OCI-LY1 (cell line): ENCODE data around the gene SERPIND1.
"Not testable (repeated sequence)": the region's sequence is repeated elsewhere in the genome, so short reads cannot be mapped to it uniquely, and the experiment has no call there.

Source experiments
- H2AFZ ChIP-seq: fragments of 200-600 bp; sonication (generic), shearing (Covaris generic); 2 replicates; pipeline ENCODE4 v1.6.0; 2014; ENCODE audit warnings: antibody characterized with exemption, mild to moderate bottlenecking, low read length
- H3F3A ChIP-seq: fragments of 200-600 bp; sonication (generic), shearing (Covaris generic); 2 replicates; pipeline ENCODE4 v1.6.0; 2014; ENCODE audit warnings: mild to moderate bottlenecking, antibody characterized with exemption, low read length, moderate library complexity; ENCODE audit not compliant: insufficient read depth
- H3K27ac ChIP-seq: fragments of 200-600 bp; sonication (generic); 2 replicates; pipeline ENCODE4 v1.5.1; 2014; ENCODE audit warnings: low read length, mixed run types, mild to moderate bottlenecking, low read depth; ENCODE audit not compliant: poor library complexity, severe bottlenecking
- H3K27me3 ChIP-seq: fragments of 200-600 bp; sonication (generic); 2 replicates; pipeline ENCODE4 v1.6.0; 2014; ENCODE audit warnings: antibody characterized with exemption, mild to moderate bottlenecking, low read length, moderate library complexity; ENCODE audit not compliant: insufficient read depth
- H3K36me3 ChIP-seq: fragments of 200-600 bp; sonication (generic); 2 replicates; pipeline ENCODE4 v1.6.1; 2014; ENCODE audit warnings: mild to moderate bottlenecking, antibody characterized with exemption, low read length, moderate library complexity, mixed read lengths; ENCODE audit not compliant: insufficient read depth
- H3K4me1 ChIP-seq: fragments of 200-600 bp; sonication (generic); 2 replicates; pipeline ENCODE4 v1.5.1; 2014; ENCODE audit warnings: mild to moderate bottlenecking, low read length, moderate library complexity; ENCODE audit not compliant: insufficient read depth, severe bottlenecking
- H3K4me2 ChIP-seq: fragments of 200-600 bp; sonication (generic), shearing (Covaris generic); 2 replicates; pipeline ENCODE4 v1.6.1; 2014; ENCODE audit warnings: low read length
- H3K4me3 ChIP-seq: fragments of 200-600 bp; sonication (generic); 2 replicates; pipeline ENCODE4 v1.5.1; 2014; ENCODE audit warnings: low read length, low read depth, mild to moderate bottlenecking, mixed read lengths; ENCODE audit not compliant: poor library complexity, severe bottlenecking
- H3K79me2 ChIP-seq: fragments of 200-600 bp; shearing (Covaris generic); 2 replicates; pipeline ENCODE4 v1.6.1; 2016; ENCODE audit warnings: mixed run types, low read length, mixed read lengths; ENCODE audit not compliant: insufficient read depth
- H3K9ac ChIP-seq: fragments of 200-600 bp; sonication (generic), shearing (Covaris generic); 2 replicates; pipeline ENCODE4 v1.6.1; 2014; ENCODE audit warnings: mild to moderate bottlenecking, low read length, mixed read lengths
- H3K9me2 ChIP-seq: fragments of 200-600 bp; sonication (generic), shearing (Covaris generic); 2 replicates; pipeline ENCODE4 v1.6.1; 2014; ENCODE audit warnings: low read depth, mild to moderate bottlenecking, low read length, mixed read lengths
- H3K9me3 ChIP-seq: fragments of 200-600 bp; shearing (Covaris generic); 2 replicates; pipeline ENCODE4 v1.6.1; 2014; ENCODE audit warnings: low read length, mixed read lengths
- H4K20me1 ChIP-seq: fragments of 200-600 bp; sonication (generic), shearing (Covaris generic); 2 replicates; pipeline ENCODE4 v1.6.0; 2016; ENCODE audit warnings: mild to moderate bottlenecking, low read length; ENCODE audit not compliant: insufficient read depth
- CTCF ChIP-seq: fragments of 200-600 bp; sonication (generic), shearing (Covaris generic); IDR thresholded peaks from 2 replicates; pipeline ENCODE4 v1.5.1; 2017; ENCODE audit warnings: mild to moderate bottlenecking, antibody characterized with exemption, low read length, moderate library complexity, mixed read lengths
- EZH2 ChIP-seq: fragments of 200-600 bp; sonication (generic), shearing (Covaris generic); IDR thresholded peaks from 2 replicates; pipeline ENCODE4 v1.8.0; 2017; ENCODE audit warnings: borderline replicate concordance, mixed run types, mild to moderate bottlenecking, antibody characterized with exemption, low read length, moderate library complexity, mixed read lengths

SERPIND1 gene

GRCh38 chr22:20764729-20765128 is 9.2 kb upstream of the SERPIND1 start:
- H3K9me2 ChIP-seq: no peaks in the 10 kb centered on the region
- H3K27ac ChIP-seq: no peak overlapping the region
- no peaks in the 10 kb centered on the region for H3K9me3 ChIP-seq
- no peak overlapping the region for H3K9ac ChIP-seq
- no peaks in the 10 kb centered on the region for H4K20me1 ChIP-seq
- no peak overlapping the region for H3K4me2 ChIP-seq
- H3K79me2 ChIP-seq: no peaks in the 10 kb centered on the region
- TF ChIP-seq CTCF: no peak
- no peak for TF ChIP-seq EZH2
- H3K27me3 ChIP-seq: no peaks in the 10 kb centered on the region
- H2AFZ ChIP-seq: no peak overlapping the region
- H3K4me3 ChIP-seq: no peak overlapping the region
- H3K36me3 ChIP-seq: peaks cover 57% of the 10 kb centered on the region
- no peaks in the 10 kb centered on the region for H3K4me1 ChIP-seq
- no peaks in the 10 kb centered on the region for H3F3A ChIP-seq

GRCh38 chr22:20765938-20766337 is 8.0 kb upstream of the SERPIND1 start:
- no peaks in the 10 kb centered on the region for H3F3A ChIP-seq
- no peaks in the 10 kb centered on the region for H3K9me3 ChIP-seq
- H3K79me2 ChIP-seq: no peaks in the 10 kb centered on the region
- peaks cover 53% of the 10 kb centered on the region for H3K36me3 ChIP-seq
- no peaks in the 10 kb centered on the region for H4K20me1 ChIP-seq
- H3K9me2 ChIP-seq: no peaks in the 10 kb centered on the region
- no peak overlapping the region for H3K9ac ChIP-seq
- no peak overlapping the region for H2AFZ ChIP-seq
- H3K27me3 ChIP-seq: no peaks in the 10 kb centered on the region
- no peak overlapping the region for H3K4me2 ChIP-seq
- TF ChIP-seq EZH2 (no peak), CTCF (no peak)
- H3K27ac ChIP-seq: no peak overlapping the region
- no peak overlapping the region for H3K4me3 ChIP-seq
- no peaks in the 10 kb centered on the region for H3K4me1 ChIP-seq

DNA sequence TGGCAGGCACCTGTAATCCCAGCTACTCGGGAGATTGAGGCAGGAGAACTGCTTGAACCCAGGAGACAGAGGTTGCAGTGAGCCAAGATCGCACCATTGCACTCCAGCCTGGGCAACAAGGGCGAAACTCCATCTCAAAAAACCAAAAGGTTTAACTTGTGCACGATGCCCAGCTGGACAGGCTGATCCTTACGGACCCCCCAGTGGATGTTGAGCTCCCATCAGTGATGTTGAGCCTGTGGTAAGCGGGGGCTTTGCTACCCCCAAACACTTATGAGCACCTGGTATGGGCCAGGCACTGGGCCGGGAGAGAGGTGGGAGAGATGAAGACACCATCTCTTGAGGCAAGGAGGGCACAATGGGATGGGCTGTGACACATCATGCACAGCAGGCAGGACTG is 7.4 kb upstream of the SERPIND1 start:
- TF ChIP-seq CTCF (no peak), EZH2 (no peak)
- no peak overlapping the region for H3K9ac ChIP-seq
- H3K79me2 ChIP-seq: no peaks in the 10 kb centered on the region
- no peaks in the 10 kb centered on the region for H3F3A ChIP-seq
- H3K4me2 ChIP-seq: no peak overlapping the region
- H3K27me3 ChIP-seq: no peaks in the 10 kb centered on the region
- peaks cover 47% of the 10 kb centered on the region for H3K36me3 ChIP-seq
- H2AFZ ChIP-seq: no peak overlapping the region
- no peaks in the 10 kb centered on the region for H3K4me1 ChIP-seq
- H3K9me3 ChIP-seq: no peaks in the 10 kb centered on the region
- no peaks in the 10 kb centered on the region for H4K20me1 ChIP-seq
- H3K4me3 ChIP-seq: no peak overlapping the region
- no peaks in the 10 kb centered on the region for H3K9me2 ChIP-seq
- no peak overlapping the region for H3K27ac ChIP-seq

DNA sequence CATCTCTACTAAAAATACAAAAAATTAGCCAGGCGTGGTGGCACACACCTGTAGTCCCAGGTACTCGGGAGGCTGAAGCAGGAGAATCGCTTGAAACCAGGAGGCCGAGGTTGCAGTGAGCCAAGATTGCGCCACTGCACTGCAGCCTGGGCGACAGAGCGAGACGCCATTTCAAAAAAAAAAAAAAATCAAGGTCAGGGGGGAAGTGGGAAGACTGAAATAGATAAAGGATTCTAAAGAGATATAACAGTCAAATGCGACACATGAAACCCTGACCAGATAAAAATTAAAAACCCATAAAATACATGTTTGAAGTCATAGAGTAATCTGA is 4.5 kb upstream of the SERPIND1 start:
- H3K9me3 ChIP-seq, H3K9me2 ChIP-seq, H2AFZ ChIP-seq, H3K4me1 ChIP-seq, H3K4me3 ChIP-seq, H3K27ac ChIP-seq, H3K4me2 ChIP-seq, H4K20me1 ChIP-seq, H3F3A ChIP-seq, H3K9ac ChIP-seq, H3K79me2 ChIP-seq, H3K27me3 ChIP-seq: not testable (repeated sequence)
- peaks cover 26% of the 10 kb centered on the region for H3K36me3 ChIP-seq
